H9 (cell line): ENCODE results near the gene GGT7. TPM values are rescaled to one million over a fixed set of nuclear protein-coding genes. Genes with fewer than 3 reads are reported as not detected.

Experiments used
- DNase-seq: peaks from one replicate; pipeline ENCODE4 v3.0.0-alpha.2; 2017
- H2AFZ ChIP-seq: one replicate; pipeline ENCODE4 v1.6.1; 2013; ENCODE audit warnings: mild to moderate bottlenecking, low read length, control low read depth, moderate library complexity
- H2AK5ac ChIP-seq: 2 replicates; pipeline ENCODE4 v1.6.1; 2013; ENCODE audit warnings: low read length, control low read depth, mixed read lengths; ENCODE audit not compliant: insufficient read length
- H2BK120ac ChIP-seq: one replicate; pipeline ENCODE4 v1.6.1; 2013; ENCODE audit warnings: low read depth, mild to moderate bottlenecking, low read length, control low read depth, inconsistent platforms; ENCODE audit not compliant: poor library complexity, severe bottlenecking
- H2BK12ac ChIP-seq: 2 replicates; pipeline ENCODE4 v1.6.1; 2013; ENCODE audit warnings: low read length, control low read depth, mixed read lengths, low read depth; ENCODE audit not compliant: insufficient read length
- H2BK15ac ChIP-seq: 2 replicates; pipeline ENCODE4 v1.6.1; 2013; ENCODE audit warnings: low read depth, low read length, control low read depth
- H2BK20ac ChIP-seq: one replicate; pipeline ENCODE4 v1.6.1; 2013; ENCODE audit warnings: low read depth, mild to moderate bottlenecking, low read length, control low read depth, inconsistent platforms; ENCODE audit not compliant: poor library complexity, severe bottlenecking
- H2BK5ac ChIP-seq: 2 replicates; pipeline ENCODE4 v1.6.1; 2013; ENCODE audit warnings: low read length, control low read depth, mixed read lengths; ENCODE audit not compliant: insufficient read length
- H3K14ac ChIP-seq: 2 replicates; pipeline ENCODE4 v1.6.1; 2013; ENCODE audit warnings: low read length, control low read depth; ENCODE audit not compliant: insufficient read depth
- H3K18ac ChIP-seq: 2 replicates; pipeline ENCODE4 v1.6.1; 2013; ENCODE audit warnings: low read depth, mild to moderate bottlenecking, mixed read lengths, low read length, control low read depth; ENCODE audit not compliant: insufficient read length
- H3K23ac ChIP-seq: 2 replicates; pipeline ENCODE4 v1.6.1; 2013; ENCODE audit warnings: low read length, control low read depth, mixed read lengths, low read depth; ENCODE audit not compliant: insufficient read length
- H3K23me2 ChIP-seq: 2 replicates; pipeline ENCODE4 v1.6.1; 2013; ENCODE audit warnings: low read depth, mild to moderate bottlenecking, mixed read lengths, low read length, control low read depth; ENCODE audit not compliant: insufficient read length, poor library complexity, severe bottlenecking
- H3K27ac ChIP-seq: 2 replicates; pipeline ENCODE4 v1.5.1; 2013; ENCODE audit warnings: low read length, control low read depth, mixed read lengths, low read depth; ENCODE audit not compliant: insufficient read length
- H3K27me3 ChIP-seq: 2 replicates; pipeline ENCODE4 v1.6.1; 2013; ENCODE audit warnings: low read length, control low read depth, inconsistent platforms; ENCODE audit not compliant: insufficient read depth
- H3K4ac ChIP-seq: 2 replicates; pipeline ENCODE4 v1.6.1; 2013; ENCODE audit warnings: low read depth, mild to moderate bottlenecking, control low read depth, inconsistent platforms, low read length, moderate library complexity
- H3K4me1 ChIP-seq: 2 replicates; pipeline ENCODE4 v1.6.1; 2013; ENCODE audit warnings: low read length, control low read depth, inconsistent platforms; ENCODE audit not compliant: insufficient read depth
- H3K4me2 ChIP-seq: 2 replicates; pipeline ENCODE4 v1.6.1; 2013; ENCODE audit warnings: low read length, control low read depth, mixed read lengths; ENCODE audit not compliant: insufficient read length, insufficient read depth
- H3K56ac ChIP-seq: 2 replicates; pipeline ENCODE4 v1.6.1; 2013; ENCODE audit warnings: low read depth, mild to moderate bottlenecking, mixed read lengths, low read length, control low read depth; ENCODE audit not compliant: insufficient read length
- H3K79me1 ChIP-seq: 2 replicates; pipeline ENCODE4 v1.6.1; 2013; ENCODE audit warnings: low read depth, mild to moderate bottlenecking, moderate library complexity, low read length, control low read depth, inconsistent platforms; ENCODE audit not compliant: insufficient read depth, poor library complexity, severe bottlenecking
- H3K79me2 ChIP-seq: 2 replicates; pipeline ENCODE4 v1.6.1; 2013; ENCODE audit warnings: low read length, control low read depth, inconsistent platforms; ENCODE audit not compliant: insufficient read depth
- H3K9ac ChIP-seq: 2 replicates; pipeline ENCODE4 v1.6.1; 2013; ENCODE audit warnings: low read length, control low read depth, mixed read lengths; ENCODE audit not compliant: insufficient read length; ENCODE audit errors: extremely low read depth
- H3K9me3 ChIP-seq: one replicate; pipeline ENCODE4 v1.6.1; 2013; ENCODE audit warnings: low read depth, low read length, inconsistent platforms; ENCODE audit not compliant: control insufficient read depth
- H3T11ph ChIP-seq: one replicate; pipeline ENCODE4 v1.6.1; 2013; ENCODE audit warnings: mild to moderate bottlenecking, low read length, control low read depth, inconsistent platforms
- H4K20me1 ChIP-seq: one replicate; pipeline ENCODE4 v1.6.1; 2013; ENCODE audit not compliant: control insufficient read depth, insufficient read length, insufficient read depth
- H4K5ac ChIP-seq: 2 replicates; pipeline ENCODE4 v1.6.1; 2013; ENCODE audit warnings: low read depth, mild to moderate bottlenecking, mixed read lengths, low read length, control low read depth; ENCODE audit not compliant: insufficient read length
- H4K8ac ChIP-seq: replicated peaks from 2 replicates; pipeline ENCODE4 v1.6.1; 2013; ENCODE audit warnings: low read length, control low read depth, mixed read lengths, low read depth; ENCODE audit not compliant: insufficient read length
- H4K91ac ChIP-seq: 2 replicates; pipeline ENCODE4 v1.6.1; 2013; ENCODE audit warnings: low read depth, mild to moderate bottlenecking, moderate library complexity, mixed read lengths, low read length, control low read depth; ENCODE audit not compliant: insufficient read length
- H3K27ac Mint-ChIP-seq, 3 experiments: 2 replicates in 2 of 3; 3 replicates in 1 of 3; pipeline ENCODE4 v1.8.0; 2020 to 2021; ENCODE audit warnings: mixed read lengths in 3 of 3, mild to moderate bottlenecking in 1 of 3, moderate library complexity in 1 of 3
- H3K27me3 Mint-ChIP-seq: 2 replicates; pipeline ENCODE4 v1.8.0; 2021; ENCODE audit warnings: low read depth, mild to moderate bottlenecking, moderate library complexity, mixed read lengths
- H3K36me3 Mint-ChIP-seq, 3 experiments: 2 replicates in 2 of 3; 3 replicates in 1 of 3; pipeline ENCODE4 v1.8.0; 2020 to 2021; ENCODE audit warnings: low read depth in 3 of 3, mixed read lengths in 3 of 3; ENCODE audit not compliant: insufficient read depth in 1 of 3
- H3K4me1 Mint-ChIP-seq, 2 experiments: 2 replicates each; pipeline ENCODE4 v1.8.0; 2020; ENCODE audit warnings: mixed read lengths in 2 of 2
- H3K4me3 Mint-ChIP-seq, 2 experiments: 2 replicates in 1 of 2; 3 replicates in 1 of 2; pipeline ENCODE4 v1.8.0; 2020 to 2021; ENCODE audit warnings: mild to moderate bottlenecking in 2 of 2, mixed read lengths in 2 of 2, moderate library complexity in 1 of 2
- H3K9me3 Mint-ChIP-seq, 2 experiments: 2 replicates in 1 of 2; 3 replicates in 1 of 2; pipeline ENCODE4 v1.8.0; 2020; ENCODE audit warnings: mild to moderate bottlenecking in 2 of 2, mixed read lengths in 2 of 2, moderate library complexity in 1 of 2
- CTCF ChIP-seq: fragments of 200-600 bp; sonication (generic); conservative IDR thresholded peaks from 3 replicates; pipeline ENCODE4 v1.8.0; 2021; ENCODE audit warnings: antibody characterized with exemption, mild to moderate bottlenecking
- WGBS: extraction: QIAGEN DNeasy Blood & Tissue Kit; methylation state at CpG from one replicate; pipeline ENCODE4 v1.1.7; 2013; ENCODE audit warnings: missing lambda C conversion rate, low lambda C conversion rate, mixed read lengths; ENCODE audit not compliant: insufficient read length; ENCODE audit errors: extremely low coverage; 5-methylcytosine and 5-hydroxymethylcytosine counted together
- total RNA-seq: library from RNA; stranded (reverse); gene quantifications from 2 replicates; pipeline ENCODE4 v1.2.1, GENCODE V29; 2021

GGT7 gene
- total RNA-seq, 1 experiment from 2014 or later: 38.6 TPM

- no peak for DNase-seq
- Mint-ChIP-seq H3K4me3 (no peak overlapping the region), H3K27me3 (no peaks in the 10 kb centered on the region), H3K36me3 (no peaks in the 10 kb centered on the region; a peak in 1 of 7 replicates), H3K4me1 (peaks cover 0 to 3% of the 10 kb centered on the region in 2 experiments; a peak in 1 of 4 replicates), H3K27ac (0 out of 7 replicates have a peak overlapping the region, but pooled peaks of 1 of the 3 experiments have one; percentile 8), H3K9me3 (no peaks in the 10 kb centered on the region)
- no peak overlapping the region for H3K56ac ChIP-seq
- no peak overlapping the region for H4K8ac ChIP-seq
- WGBS: no CpG with 5 or more reads among the region's 2 CpGs
- H3K18ac ChIP-seq: no peak overlapping the region
- no peak overlapping the region for H2AK5ac ChIP-seq
- no peak overlapping the region for H2AFZ ChIP-seq
- H2BK12ac ChIP-seq: no peak overlapping the region
- H3K23me2 ChIP-seq: no peaks in the 10 kb centered on the region
- H3T11ph ChIP-seq: no peak overlapping the region
- no peak overlapping the region for H2BK20ac ChIP-seq
- no peaks in the 10 kb centered on the region for H4K20me1 ChIP-seq
- no peak for TF ChIP-seq CTCF
- no peaks in the 10 kb centered on the region for H3K9me3 ChIP-seq
- H4K91ac ChIP-seq: no peak overlapping the region
- no peaks in the 10 kb centered on the region; the same call in 1 of the 2 replicates for H3K79me2 ChIP-seq
- H3K27me3 ChIP-seq: no peaks in the 10 kb centered on the region
- H2BK15ac ChIP-seq: no peak overlapping the region
- no peaks in the 10 kb centered on the region for H3K79me1 ChIP-seq
- no peak overlapping the region for H3K9ac ChIP-seq
- no peak overlapping the region for H2BK5ac ChIP-seq
- H3K4ac ChIP-seq: no peak overlapping the region
- H3K27ac ChIP-seq: no peak overlapping the region
- H3K14ac ChIP-seq: no peak overlapping the region
- H2BK120ac ChIP-seq: no peak overlapping the region
- no peak overlapping the region for H4K5ac ChIP-seq
- no peak overlapping the region for H3K4me2 ChIP-seq
- H3K23ac ChIP-seq: no peak overlapping the region
- no peaks in the 10 kb centered on the region for H3K4me1 ChIP-seq
Measured at GRCh38 chr20:34891166-34892062, 18.8 kb upstream of the GGT7 start.
